ENCODE data around the gene TPGS1. TPM values are rescaled to one million over a fixed set of nuclear protein-coding genes. Genes with fewer than 3 reads are reported as not detected.

The TPGS1 gene
- total and polyA plus RNA-seq, 2 experiments from 2014 or later, result 56.2 to 67.1 TPM

GRCh38 chr19:532561-533363, 25.5 kb downstream of the TPGS1 start:
- peak overlapping the region; percentile 96 for H3K4me3 ChIP-seq
- H3K4me1 ChIP-seq (ENCODE audit: low read depth), result peaks cover 9% of the 10 kb centered on the region
- TF ChIP-seq CTCF (IDR thresholded peaks at IDR 0.05; ENCODE audit: low read depth, low read length), result peak; percentile 56
- no peaks in the 10 kb centered on the region for H3K27me3 ChIP-seq
- no peaks in the 10 kb centered on the region for H3K9me3 ChIP-seq (ENCODE audit: low read depth)
- H3K27ac ChIP-seq, result peak overlapping the region; percentile 94
- peaks cover 12% of the 10 kb centered on the region for H3K36me3 ChIP-seq
- DNase-seq (ENCODE audit: low read depth in 1 of 2, low spot score in 1 of 2), result peak; percentile 65 to 68

GRCh38 chr19:533364-534058, 26.2 kb downstream of the TPGS1 start:
- Histone ChIP-seq H3K27me3 (no peaks in the 10 kb centered on the region), H3K4me3 (peak overlapping the region; percentile 96), H3K36me3 (peaks cover 18% of the 10 kb centered on the region), H3K9me3 (ENCODE audit: low read depth) (no peaks in the 10 kb centered on the region), H3K4me1 (ENCODE audit: low read depth) (peaks cover 9% of the 10 kb centered on the region), H3K27ac (peak overlapping the region; percentile 94)
- DNase-seq (ENCODE audit: low read depth in 1 of 2, low spot score in 1 of 2), result no peak
- no peak for TF ChIP-seq CTCF (IDR thresholded peaks at IDR 0.05; ENCODE audit: low read depth, low read length)

- TF ChIP-seq CTCF (IDR thresholded peaks at IDR 0.05; ENCODE audit: low read depth, low read length), result no peak
- no peak overlapping the region for H3K4me3 ChIP-seq
- no peak for DNase-seq (ENCODE audit: low read depth in 1 of 2, low spot score in 1 of 2)
- peaks cover 23% of the 10 kb centered on the region for H3K36me3 ChIP-seq
- H3K4me1 ChIP-seq (ENCODE audit: low read depth), result peaks cover 9% of the 10 kb centered on the region
- no peaks in the 10 kb centered on the region for H3K9me3 ChIP-seq (ENCODE audit: low read depth)
- H3K27me3 ChIP-seq, result no peaks in the 10 kb centered on the region
- H3K27ac ChIP-seq, result no peak overlapping the region
Measured at GRCh38 chr19:534088-534487, 26.8 kb downstream of the TPGS1 start.

GRCh38 chr19:535017-535835, 27.9 kb downstream of the TPGS1 start:
- no peaks in the 10 kb centered on the region for H3K27me3 ChIP-seq
- H3K27ac ChIP-seq, result no peak overlapping the region
- H3K4me1 ChIP-seq (ENCODE audit: low read depth), result peaks cover 9% of the 10 kb centered on the region
- H3K9me3 ChIP-seq (ENCODE audit: low read depth), result no peaks in the 10 kb centered on the region
- no peak overlapping the region for H3K4me3 ChIP-seq
- TF ChIP-seq CTCF (IDR thresholded peaks at IDR 0.05; ENCODE audit: low read depth, low read length), result no peak
- no peak for DNase-seq (ENCODE audit: low read depth in 1 of 2, low spot score in 1 of 2)
- H3K36me3 ChIP-seq, result peaks cover 28% of the 10 kb centered on the region

- H3K9me3 ChIP-seq (ENCODE audit: low read depth), result no peaks in the 10 kb centered on the region
- H3K27ac ChIP-seq, result no peak overlapping the region
- peaks cover 9% of the 10 kb centered on the region for H3K4me1 ChIP-seq (ENCODE audit: low read depth)
- DNase-seq (ENCODE audit: low read depth in 1 of 2, low spot score in 1 of 2), result no peak
- peaks cover 28% of the 10 kb centered on the region for H3K36me3 ChIP-seq
- H3K27me3 ChIP-seq, result no peaks in the 10 kb centered on the region
- TF ChIP-seq CTCF (IDR thresholded peaks at IDR 0.05; ENCODE audit: low read depth, low read length), result no peak
- H3K4me3 ChIP-seq, result no peak overlapping the region
Measured at GRCh38 chr19:536031-536880, 29.0 kb downstream of the TPGS1 start.

Measured in cardiac muscle cell (in vitro differentiated cells and primary cell).